NCI-H2107 (cell line): Measurements from ENCODE around the gene CYYR1.
"Not testable (repeated sequence)": the region's sequence is repeated elsewhere in the genome, so short reads cannot be mapped to it uniquely, and the experiment has no call there.

Experiments used
- DNase-seq: peaks from one replicate; lab custom pipeline; 2025; lab: John Stamatoyannopoulos, UW

Gene CYYR1

GRCh38 chr21:26489781-26490180, 83.3 kb downstream of the CYYR1 start:
- DNase-seq = no peak

DNA sequence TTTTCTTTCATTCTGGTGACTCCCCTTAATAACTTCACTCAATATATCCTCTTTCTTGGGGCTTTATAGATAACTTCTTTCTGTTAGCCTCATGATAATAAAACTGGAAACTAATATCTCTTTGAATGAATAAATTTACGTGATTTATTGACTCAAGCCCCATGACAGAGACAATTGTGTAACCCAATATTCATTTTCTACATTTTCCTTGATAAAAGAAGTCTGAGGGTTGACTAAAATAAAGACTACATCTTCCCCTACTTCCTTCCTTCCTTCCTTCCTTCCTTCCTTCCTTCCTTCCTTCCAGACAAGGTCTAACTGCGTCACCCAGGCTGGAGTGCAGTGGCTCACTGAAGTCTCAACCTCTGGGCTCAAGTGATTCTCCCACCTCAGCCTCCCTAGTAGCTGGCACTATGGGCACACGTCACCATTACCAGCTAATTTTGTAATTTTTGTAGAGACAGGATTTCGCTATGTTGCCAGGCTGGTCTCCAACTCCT, 85.1 kb downstream of the CYYR1 start:
- DNase-seq = no peak

DNA sequence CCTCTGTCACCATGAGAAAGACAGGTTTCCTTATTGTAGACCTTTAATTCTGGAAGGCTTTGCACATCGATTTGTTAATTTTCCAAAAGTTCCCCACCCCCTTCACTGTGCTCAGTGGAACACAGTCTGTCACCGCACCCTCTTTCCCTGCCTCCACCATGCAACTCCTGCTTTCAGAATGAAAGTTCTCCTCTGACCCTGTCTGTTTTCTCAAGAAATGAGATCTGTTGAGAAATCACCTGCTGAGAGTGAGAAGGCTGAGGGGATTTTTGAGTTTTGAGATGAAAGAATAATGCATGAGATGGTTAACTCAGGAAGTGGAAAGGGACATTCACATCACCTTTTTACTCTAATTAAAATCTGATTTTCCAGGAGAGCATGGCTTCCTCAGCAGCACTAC, 99.6 kb downstream of the CYYR1 start:
- no peak for DNase-seq

- no peak for DNase-seq
These were observed 102.0 kb downstream of the CYYR1 start for GRCh38 chr21:26471099-26471471.

GRCh38 chr21:26470351-26471098, 102.6 kb downstream of the CYYR1 start:
- DNase-seq = no peak

DNA sequence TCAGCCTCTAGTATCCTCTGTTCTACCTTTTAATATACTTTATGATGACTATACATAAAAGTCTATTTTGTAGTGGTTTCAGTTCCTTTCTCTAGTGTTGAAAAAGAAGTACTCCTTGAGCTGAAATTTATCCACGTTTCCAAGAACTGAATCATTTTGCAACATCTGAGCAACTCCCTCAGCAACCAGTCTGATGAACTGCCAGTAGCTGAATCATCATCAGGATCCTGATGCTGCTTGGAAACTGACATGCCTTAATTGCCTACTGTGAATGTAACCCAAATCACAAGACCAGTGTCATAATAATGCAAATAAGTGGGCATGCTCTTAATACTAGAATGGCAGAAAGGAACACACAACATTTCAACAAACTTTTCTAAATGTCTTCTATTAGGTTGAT, 103.3 kb downstream of the CYYR1 start:
- DNase-seq = no peak

DNA sequence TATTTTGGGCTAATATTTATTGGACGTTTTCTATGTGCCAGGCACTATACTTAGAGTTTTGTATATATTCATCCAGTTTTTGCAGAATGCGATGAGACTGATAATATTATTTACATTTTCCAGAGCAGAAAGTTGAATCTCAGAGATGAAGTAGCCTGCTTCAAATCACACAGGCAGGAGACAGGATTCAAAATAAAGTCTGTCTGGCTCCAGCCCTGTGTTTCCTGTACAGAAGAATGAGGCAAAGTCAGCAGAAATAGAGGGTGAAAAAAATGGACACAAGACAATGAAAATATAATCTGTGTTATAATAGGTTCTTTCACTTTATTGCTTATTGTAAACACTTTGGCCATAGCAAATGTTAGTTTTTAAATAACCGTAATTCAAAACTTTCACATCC, 107.2 kb downstream of the CYYR1 start:
- no peak for DNase-seq

DNA sequence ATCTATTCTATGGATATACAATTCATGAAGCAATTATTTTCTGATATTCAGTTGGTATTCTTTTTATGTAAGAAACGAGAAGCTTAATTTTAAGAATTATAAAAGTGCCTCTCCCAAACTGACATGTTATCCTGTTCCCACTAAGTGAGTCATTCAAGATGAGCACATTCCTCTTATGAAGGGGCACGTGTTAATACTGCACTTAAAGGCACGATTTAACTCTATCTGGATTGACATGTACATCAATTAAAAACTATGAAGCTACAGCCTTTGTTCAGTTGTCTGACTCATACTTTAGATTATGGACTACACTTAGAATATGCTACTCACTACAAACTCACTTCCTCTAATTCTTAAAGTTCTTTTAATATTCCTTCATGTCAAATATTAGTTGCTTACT, 111.6 kb downstream of the CYYR1 start:
- no peak for DNase-seq

DNA sequence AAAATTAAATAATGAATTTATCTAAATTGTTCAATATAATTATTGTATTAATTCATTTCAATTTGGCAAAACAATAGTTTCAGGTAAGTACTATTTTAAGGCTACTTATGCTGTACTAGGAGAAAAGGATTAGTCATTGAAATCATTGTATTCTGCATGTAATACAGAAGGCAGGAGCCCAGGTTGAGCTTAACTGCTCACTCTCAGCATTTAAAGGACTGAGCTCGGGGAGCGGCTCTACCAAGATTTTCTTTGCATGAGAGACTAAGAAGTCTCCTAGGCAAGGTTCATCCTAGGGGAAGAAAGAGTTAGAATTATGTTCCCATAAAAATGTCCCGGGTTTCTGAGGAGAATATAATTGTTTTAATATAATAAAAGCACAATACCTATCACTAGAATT, 112.5 kb downstream of the CYYR1 start:
- no peak for DNase-seq

GRCh38 chr21:26458854-26459253, 114.2 kb downstream of the CYYR1 start:
- DNase-seq = not testable (repeated sequence)

DNA sequence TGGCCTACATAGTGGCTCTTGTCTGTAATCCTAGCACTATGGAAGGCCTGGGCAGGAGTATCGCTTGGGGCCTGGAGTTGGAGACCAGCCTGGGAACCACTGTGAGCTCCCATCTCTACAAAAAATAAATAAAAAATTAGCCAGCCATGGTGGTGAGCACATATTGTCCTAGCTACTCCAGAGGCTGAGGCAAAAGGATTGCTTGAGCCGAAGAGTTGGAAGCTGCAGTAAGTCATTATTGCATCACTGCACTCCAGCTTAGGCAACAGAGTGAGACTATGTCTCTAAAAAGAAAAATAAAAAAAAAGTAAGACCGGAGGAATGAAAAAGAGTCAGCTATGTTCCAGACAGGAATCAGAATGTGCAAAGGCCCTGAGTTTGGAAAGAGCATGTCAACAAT, 115.3 kb downstream of the CYYR1 start:
- DNase-seq = no peak

DNA sequence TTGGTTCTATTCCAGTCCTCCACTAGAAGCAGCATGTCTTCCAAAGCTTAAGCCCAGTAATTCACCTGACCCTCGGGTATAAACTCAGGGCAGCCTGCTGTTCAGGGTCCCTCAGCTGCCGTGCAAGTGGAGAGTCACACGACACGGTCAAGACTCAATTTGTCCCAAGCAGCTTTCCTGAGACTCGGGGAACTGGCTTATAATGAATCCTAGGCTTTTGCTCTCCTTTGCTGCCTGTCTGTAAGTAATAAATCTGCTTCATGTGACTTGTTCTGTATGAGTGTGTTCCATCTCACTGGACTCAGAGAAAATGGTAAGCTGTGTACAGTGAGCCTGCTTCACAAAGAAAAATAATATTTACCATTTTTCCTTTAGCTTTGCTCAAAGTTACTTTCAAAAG, 119.8 kb downstream of the CYYR1 start:
- no peak for DNase-seq

DNA sequence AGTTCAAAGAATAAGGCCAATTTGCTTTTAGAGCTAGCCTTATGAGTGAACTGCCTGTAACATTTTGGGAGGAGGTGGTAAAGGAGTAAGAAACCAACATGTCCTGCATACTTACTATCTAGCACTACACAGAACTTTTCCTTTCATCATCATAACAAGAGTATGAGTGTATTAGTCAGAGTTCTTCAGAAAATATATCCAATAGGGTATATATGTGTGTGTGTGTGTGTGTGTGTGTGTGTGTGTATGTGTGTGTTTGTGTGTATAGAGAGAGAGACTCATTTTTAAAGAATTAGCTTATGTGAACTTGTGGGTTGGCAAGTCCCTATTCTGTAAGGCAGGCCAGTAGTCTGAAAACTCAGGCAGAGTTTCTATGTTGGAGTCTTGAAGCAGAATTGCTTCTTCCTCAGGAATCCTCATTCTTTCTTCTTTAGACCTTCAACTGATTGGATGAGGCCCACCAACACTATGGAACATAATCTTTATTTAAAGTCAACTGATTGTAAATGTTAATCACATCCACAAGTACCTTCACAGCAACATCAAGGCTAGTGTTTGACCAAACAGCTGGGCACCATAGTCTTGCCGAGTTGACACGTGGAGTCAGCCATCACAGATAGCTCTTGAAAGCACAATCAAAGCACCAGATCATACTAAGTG, 121.9 kb downstream of the CYYR1 start:
- DNase-seq = no peak

- no peak for DNase-seq
These were observed 123.9 kb downstream of the CYYR1 start for GRCh38 chr21:26449161-26449560.

GRCh38 chr21:26448751-26449150, 124.3 kb downstream of the CYYR1 start:
- no peak for DNase-seq

DNA sequence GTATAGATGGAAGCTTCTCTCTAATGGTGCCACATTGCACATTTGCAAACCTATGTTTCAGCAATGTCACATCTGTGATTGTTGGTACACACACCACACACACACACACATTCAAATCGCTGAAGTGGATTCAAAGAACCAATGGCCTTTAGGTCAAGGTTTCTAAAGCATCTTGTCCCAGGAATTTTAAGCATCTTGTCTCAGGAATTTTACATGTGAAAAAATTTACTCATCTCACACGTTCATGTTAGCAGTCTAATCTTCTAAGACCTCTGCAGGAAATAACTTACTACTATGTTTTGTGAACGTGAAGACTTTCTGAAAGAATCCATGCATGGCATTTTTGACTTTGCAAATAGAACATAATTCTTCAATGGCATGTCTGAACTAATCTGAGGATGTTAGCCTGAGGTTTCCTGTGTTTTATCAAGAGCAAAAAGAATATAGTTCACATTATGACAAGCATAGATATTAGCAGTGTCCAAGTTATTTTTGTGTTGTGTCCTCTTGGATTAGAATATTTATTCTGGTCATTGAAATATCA, 125.1 kb downstream of the CYYR1 start:
- DNase-seq = no peak

- no peak for DNase-seq
These were observed 127.6 kb downstream of the CYYR1 start for GRCh38 chr21:26445440-26445839.

- no peak for DNase-seq
These were observed 128.4 kb downstream of the CYYR1 start for GRCh38 chr21:26444646-26445045.

DNA sequence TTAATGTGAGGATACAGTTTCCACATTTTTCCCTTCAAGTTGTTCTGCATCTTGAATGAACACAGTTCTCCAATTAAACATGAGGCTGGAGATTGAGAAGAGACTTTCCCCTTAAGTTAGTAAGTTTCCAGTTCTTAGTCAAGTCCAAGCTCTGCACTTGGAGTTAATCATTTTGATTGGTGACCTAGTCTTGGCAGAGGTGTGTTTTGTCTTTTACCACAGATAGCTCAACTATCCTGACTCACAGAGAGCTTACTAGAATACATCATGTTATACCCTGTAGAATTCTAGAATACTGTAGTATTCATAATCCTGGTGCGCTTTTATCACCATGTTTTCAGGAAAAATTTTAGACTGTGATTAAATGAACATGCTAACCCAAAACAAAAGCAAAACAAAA, 129.2 kb downstream of the CYYR1 start:
- DNase-seq = no peak

GRCh38 chr21:26443291-26443690, 129.8 kb downstream of the CYYR1 start:
- no peak for DNase-seq

DNA sequence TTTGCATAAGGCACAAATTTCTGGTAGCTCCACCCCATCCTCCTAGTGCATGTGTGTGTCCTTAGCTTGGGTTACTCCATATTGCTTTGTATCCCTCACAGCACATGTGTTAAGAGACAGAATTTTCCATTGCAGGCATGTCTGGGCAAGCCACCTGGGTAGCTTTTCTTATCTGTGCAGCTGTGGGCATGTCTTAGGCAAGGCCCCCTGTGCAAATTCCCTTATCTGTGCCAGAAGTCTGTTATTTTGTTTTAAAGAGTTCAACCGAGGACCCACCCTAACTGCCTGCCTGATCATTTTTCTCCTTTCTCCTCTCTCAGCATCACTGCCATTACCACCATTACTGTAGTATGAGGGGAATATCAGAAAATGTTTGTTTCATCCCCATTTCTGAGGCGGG, 131.9 kb downstream of the CYYR1 start:
- no peak for DNase-seq

DNA sequence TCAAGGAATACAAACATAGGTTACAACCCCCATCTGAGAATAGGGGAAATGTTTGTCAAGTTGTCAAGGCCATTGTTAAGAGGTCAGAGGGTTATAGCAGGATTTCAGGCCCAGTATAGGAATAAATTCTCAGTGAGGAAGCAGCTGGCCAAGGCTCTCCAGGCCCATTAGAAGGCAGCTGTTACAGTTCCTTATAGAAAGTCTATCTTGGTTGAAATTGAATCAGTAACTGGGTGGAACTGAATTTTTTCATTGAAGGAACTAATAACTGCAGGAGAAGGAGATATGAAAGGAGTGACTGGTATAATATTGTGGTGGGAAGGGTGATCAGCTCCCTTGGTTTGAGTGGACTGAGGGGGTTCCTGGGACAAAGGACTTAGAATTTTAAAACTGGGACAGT, 134.1 kb downstream of the CYYR1 start:
- DNase-seq = no peak

DNA sequence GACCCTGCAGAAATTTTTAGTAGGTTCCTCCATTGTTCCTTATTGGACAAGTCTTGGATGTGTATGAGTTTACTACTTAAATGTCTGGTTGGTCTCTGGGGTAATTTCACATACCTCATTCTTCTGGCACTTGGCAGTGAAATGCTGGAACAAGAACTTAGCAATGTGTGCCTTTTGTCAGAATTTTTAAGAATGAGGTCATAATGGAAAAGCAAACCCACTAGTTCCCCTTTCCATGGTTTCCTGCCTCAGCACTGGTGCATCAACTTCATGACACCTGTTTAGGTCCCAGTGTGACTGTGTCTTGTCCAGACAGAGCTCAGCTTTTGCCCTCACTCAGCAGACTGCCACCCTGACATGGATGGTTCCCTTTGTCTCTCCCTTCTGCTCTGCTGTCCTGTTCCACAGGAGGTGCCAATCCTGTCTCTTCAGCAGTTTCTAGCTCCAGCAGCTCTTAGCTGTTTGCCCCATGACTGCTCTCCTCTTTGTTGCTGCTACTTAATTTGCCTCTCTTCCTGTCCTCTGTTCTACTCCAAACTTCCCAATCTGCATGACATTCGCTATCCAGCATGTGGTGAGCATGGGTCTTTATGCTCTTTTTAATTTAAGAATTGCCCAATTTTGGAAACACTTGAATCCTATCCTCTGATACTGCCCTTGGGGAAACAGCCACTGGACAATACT, 135.6 kb downstream of the CYYR1 start:
- no peak for DNase-seq
